GM13977 (cell line): Measurements from ENCODE around the gene RAD51B.

Source experiments
- DNase-seq: peaks from one replicate; pipeline ENCODE4 v3.0.0; 2012; ENCODE audit warnings: low spot score
- in situ Hi-C: fragments of 300-500 bp; cut with MboI; formaldehyde crosslinking; loops from one replicate; pipeline ENCODE4 v1.12.0; 2022; ENCODE audit warnings: low sequenced_read_pairs, low pct_unique_long_range_greater_than_20kb, mixed read lengths, inconsistent platforms; ENCODE audit not compliant: unreplicated experiment
- TF ChIP-seq, protein P1 (sequence below): IDR thresholded peaks from 2 replicates; pipeline ENCODE4 v1.5.1; 2012; ENCODE audit warnings: mild to moderate bottlenecking, control low read depth; ENCODE audit not compliant: insufficient read depth; ENCODE audit errors: extremely low read depth, missing control alignments

The RAD51B gene

GRCh38 chr14:68159701-68160633, 340.4 kb downstream of the RAD51B start:
- no peak for DNase-seq
- TF ChIP-seq, protein P1, sequence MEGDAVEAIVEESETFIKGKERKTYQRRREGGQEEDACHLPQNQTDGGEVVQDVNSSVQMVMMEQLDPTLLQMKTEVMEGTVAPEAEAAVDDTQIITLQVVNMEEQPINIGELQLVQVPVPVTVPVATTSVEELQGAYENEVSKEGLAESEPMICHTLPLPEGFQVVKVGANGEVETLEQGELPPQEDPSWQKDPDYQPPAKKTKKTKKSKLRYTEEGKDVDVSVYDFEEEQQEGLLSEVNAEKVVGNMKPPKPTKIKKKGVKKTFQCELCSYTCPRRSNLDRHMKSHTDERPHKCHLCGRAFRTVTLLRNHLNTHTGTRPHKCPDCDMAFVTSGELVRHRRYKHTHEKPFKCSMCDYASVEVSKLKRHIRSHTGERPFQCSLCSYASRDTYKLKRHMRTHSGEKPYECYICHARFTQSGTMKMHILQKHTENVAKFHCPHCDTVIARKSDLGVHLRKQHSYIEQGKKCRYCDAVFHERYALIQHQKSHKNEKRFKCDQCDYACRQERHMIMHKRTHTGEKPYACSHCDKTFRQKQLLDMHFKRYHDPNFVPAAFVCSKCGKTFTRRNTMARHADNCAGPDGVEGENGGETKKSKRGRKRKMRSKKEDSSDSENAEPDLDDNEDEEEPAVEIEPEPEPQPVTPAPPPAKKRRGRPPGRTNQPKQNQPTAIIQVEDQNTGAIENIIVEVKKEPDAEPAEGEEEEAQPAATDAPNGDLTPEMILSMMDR, result no peak
- in situ Hi-C loops, result no loop called here

DNA sequence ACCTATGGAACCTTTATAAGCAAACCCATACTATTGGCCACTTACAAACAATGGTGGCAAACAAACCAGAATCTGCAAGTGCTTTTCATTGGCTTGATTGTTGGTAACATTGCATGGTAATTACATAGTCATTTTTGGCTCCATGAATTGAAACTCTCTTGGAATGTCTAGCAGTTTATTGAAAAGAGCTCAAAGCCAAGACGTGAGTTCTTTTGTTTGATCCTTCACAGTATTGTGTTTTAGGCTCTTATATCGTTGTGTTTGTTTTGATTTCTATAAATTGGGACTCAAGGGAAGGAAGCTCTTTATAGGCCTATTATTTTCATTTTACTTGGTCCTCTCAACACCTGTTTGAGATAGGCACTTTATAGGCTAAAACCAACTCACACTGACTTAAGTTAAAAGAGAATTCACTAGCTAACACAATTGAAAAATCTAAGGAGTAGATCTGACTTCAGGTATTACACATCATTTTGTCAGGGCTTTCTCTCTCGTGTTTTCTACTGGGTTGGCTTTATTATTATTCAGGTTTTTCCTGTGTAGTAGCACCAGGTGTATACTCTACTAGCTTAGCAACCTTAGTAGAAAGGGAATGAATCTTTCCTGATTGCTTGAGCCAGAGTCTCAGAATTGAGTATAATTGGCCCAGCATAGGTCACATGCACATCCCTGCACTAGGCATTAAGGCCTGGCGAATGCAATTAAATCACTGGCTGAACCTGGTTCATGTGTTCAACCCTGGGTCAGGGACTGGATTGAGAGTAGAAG, 341.4 kb downstream of the RAD51B start:
- TF ChIP-seq, protein P1, result no peak
- DNase-seq, result no peak
- in situ Hi-C loops, result no loop called here

DNA sequence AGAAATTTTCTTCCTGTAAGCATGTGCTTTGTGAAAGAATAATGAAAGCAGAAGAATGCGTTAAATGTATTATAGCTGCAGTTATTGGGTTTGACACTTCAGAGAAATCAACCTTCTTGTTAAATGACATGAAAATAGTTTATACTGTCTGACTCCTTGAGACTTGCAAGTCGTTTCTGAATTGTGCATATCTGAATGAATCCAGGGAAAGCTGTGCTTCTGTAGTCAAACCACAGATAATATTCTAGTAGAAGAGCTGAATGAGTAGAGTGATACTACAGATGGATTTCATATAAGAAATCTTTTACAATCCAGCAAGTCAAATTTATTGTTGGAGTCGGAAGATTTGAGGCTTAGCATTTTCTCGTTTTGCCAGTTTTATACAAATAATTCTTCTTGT, 343.3 kb downstream of the RAD51B start:
- no peak for DNase-seq
- in situ Hi-C loops, result no loop called here
- TF ChIP-seq, protein P1, result no peak

DNA sequence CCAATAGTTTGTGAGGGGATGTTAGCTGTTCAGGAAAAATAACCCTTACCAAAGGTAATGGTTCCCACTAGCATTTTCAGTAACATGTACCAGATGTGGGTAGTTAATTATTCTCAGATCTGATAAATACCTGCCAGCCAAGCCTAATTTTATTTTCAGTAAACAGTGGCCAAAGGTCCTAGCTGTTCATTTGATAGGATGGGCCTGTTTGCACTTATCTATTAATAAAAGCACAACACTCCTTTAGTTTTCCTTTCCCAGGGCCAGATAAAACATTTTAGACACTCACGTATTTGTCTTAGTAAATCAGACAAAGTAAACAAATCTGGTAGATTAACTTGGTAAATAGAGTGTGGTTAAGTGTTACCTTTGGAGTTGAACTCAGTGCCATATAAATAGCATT, 345.1 kb downstream of the RAD51B start:
- TF ChIP-seq, protein P1, result no peak
- no peak for DNase-seq
- in situ Hi-C loops, result no loop called here

- TF ChIP-seq, protein P1, result no peak
- DNase-seq, result no peak
- in situ Hi-C loops, result no loop called here
Measured at GRCh38 chr14:68165274-68165843, 345.8 kb downstream of the RAD51B start.

DNA sequence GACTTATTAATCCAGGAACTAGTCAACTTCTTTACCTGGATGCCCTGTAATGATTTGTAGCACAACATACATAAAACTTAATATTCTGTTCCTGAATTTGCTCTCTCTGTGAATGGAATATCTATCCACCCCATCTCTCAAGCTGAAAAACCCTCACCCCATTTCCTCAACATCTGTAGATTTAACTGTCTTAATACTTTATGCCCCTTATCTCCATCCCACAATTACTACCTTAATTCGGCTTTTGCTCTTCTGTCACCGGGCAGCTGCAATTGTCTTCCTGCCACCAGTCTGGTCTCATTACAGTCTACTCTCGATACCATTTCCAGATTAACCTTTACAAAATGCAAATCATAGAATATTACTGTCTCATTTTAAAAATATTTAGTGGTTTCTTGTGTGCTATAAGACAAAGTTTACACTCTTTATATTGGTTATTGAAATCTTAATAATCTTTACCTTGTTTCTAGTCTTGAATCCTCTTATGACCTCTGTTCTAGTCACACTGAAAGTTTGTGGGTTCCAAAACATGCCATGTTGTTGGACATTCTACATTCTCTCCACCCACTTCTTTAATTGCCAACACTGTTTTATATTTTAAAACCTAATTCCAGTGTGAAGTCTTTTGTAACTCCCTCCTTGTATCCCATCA, 347.3 kb downstream of the RAD51B start:
- TF ChIP-seq, protein P1, result no peak
- in situ Hi-C loops, result no loop called here
- DNase-seq, result no peak
